HS-5 (cell line): Measurements from ENCODE around the gene TMEM179B.
"Not testable (repeated sequence)": the region's sequence is repeated elsewhere in the genome, so short reads cannot be mapped to it uniquely, and the experiment has no call there.

Experiments
- DNase-seq: peaks from one replicate; pipeline ENCODE4 v3.0.0-alpha.2; 2012; ENCODE audit warnings: low read depth

The TMEM179B gene

DNA sequence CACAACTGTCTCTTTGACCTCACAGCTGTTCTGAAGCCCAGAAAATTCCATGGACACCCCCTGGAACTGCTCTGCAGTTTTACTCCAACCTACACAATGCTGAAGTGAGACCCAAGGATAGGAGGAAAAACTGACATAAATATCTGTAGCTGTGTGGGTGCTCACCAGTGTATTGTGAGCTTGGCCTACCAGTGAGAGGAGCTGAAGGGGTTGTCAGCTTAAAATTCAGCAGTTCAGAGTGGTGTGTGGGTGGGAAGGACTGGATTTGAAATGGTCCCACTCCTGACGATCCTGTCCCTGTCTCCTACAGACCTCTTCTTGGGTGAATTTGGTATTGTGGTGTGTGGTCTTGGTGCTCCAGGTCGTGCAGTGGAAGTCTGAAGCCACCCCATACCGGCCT is 2.4 kb downstream of the TMEM179B start:
- no peak for DNase-seq

DNA sequence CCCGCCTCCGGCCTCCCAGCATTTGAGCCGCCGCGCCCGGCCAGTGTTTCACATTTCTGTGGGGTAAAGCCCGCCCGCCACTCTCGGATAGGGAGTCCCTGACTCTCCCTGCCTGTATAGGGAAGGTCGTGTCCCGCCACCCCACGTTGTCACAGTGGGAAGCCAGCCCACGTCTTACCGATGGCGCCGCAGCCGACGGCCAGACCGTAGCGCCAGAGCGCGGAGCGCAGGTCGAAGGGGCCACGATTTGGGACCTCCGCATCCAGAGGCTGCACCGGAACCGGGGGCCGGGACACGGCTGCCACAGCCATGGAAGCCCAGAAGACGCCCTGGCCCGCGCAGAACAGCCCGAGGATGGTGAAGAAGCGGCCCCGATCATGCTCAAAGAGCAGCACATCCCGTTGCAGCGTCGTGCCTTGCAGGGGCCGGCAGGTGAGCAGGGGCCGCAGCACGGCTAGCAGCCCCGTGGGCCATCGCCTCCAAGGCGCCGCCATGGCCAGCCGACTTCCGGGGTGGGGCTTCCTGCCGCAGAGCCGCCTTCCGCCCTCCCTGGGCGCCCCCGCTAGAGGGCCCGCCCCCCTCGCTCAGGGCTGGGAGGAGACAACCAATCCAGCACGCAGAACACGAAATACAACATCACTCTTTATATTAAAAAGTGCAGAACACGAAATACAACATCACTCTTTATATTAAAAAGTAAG is 4.4 kb downstream of the TMEM179B start, which contains the start of gene TMEM223:
Gene TMEM223, minus strand, starts transcription at position 506 of the 701 bp plus-strand sequence. Its CDS starts 12 bp downstream, at position 494.
- DNase-seq, result no peak

DNA sequence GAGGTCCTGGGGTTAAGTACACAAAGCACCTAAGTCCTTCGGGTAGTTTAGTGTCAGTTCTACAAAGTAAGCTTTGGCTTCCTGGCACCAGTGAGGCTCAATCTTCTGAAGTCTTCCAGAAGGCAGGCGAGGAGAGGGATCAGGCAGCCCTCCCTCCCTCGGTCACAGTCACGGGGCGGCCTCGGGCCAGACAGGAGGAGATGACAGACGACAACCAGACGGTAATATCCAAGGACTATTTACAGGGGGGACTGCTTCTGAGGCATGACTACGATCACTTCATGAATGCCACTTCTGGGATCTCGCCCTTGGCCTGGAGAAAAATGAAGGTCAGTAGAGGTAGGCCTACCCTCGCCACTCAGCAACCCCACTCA is 5.0 kb downstream of the TMEM179B start:
- DNase-seq, result no peak

DNA sequence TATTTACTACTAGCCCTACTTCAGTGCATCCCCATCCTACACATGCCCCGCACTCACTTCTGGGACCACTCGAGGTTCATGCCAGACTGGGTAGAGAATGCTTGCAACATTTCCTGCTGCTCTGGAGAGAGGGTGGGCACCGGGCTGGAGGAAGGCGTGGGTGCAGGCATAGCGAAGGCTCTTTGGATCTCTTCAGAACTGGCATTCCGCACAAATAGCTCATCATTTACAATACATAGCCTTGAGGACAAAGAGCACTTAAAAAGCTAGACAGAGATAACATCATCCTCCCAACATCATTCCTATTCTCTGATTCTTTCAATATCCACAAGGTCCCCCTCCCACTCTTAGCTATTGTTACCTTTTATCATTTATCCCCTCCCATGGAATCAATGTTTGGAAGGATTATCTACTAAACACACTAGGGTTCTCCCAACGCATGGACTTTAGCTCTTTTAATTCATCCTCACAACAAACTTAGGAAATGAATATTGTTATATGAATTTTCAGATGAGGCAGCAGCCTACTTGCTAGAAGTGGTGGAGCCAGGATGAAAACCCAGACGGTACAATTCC is 7.1 kb downstream of the TMEM179B start:
- no peak for DNase-seq

DNA sequence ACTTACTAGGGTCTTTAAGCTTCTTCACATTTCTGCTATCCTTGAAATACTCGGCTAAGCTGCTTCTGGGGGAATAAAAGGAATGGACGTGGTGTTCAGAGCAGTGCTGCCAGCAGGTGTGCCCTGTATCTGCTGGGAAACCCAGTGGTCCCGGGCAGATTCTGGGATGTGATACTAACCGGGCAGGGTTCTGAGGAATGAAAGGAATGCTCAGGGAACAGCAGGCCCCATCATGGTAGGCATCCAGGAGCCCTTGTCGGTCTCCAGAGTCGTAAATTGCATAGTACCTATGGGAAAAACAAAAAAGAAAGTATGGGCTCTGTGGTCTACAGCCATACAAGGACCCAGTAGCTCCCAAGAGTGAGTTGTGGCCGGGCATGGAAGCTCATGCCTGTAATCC is 9.1 kb downstream of the TMEM179B start:
- DNase-seq, result no peak

DNA sequence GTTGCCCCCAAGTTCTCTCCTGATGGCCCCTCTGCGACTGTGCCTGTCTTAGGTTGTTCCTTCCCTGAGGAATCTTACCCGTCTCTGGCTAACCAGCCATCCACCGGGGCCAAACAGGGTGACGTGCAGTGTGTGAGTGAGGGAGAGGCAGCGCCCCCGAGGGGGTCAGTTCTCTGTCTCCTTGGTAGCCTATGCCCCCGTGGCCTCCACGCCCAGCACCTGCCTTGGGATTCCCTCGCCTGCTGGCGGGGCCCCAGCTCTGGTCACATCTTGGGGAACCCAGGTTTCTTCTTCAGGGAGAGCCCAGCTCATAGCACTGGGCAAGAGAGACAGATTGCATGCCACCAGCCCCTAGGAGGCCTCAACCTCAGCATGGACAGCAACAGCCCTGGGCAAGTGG is 12.3 kb downstream of the TMEM179B start:
- DNase-seq, result no peak

DNA sequence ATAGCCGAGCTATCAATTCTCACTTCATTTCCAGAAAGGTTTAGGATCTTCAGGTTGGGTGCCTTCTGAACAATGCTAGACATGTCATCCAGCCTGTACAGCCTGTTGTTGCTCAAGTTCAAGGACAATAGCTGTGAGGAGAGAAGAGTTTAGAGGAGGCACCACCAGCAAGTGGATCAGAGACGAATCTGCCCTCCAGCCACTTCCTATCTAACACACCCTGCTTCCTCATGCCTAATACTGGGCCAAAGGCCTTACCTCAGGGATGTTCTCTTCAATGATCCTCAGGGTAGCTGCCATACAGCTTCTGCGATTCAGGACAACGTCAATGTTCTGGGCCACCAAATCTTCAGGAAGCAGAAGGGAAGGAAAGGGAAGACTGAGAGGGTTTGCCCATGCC is 13.9 kb downstream of the TMEM179B start:
- no peak for DNase-seq

DNA sequence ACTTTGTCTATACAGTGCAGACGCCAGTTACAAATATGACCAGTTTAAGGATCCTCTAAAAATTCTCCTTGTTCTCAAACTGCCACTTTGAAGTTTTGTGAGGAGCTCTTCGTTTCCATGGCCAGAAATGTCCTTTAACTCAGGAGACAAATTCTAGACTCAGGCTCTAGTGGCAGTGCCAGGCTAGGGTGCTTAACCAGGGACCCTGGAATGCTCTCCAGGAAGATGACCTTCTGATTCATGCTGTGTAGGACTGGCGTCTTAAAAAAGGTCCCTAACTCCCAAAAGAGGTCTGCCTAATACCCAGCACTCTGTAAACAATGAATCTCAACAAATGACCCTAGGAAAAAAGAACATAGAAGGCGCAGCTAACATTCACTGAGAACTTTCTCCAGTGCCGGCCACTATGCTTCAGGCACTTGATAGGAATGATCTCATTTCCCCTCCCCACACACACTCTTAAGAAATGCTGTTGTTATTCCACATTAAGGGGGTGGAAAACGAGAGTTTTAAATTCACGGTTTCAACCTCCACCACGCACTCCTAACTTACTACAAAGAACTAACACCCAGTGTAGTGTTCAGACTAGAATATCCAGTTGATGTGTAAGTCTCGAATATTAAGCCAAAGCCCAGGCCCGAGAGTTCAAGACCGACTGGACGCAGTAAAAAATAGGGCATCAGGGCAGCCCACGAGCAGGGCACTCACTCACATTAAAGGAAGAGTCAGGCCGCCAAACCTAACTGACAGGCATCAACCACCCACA is 17.3 kb downstream of the TMEM179B start:
- no peak for DNase-seq

DNA sequence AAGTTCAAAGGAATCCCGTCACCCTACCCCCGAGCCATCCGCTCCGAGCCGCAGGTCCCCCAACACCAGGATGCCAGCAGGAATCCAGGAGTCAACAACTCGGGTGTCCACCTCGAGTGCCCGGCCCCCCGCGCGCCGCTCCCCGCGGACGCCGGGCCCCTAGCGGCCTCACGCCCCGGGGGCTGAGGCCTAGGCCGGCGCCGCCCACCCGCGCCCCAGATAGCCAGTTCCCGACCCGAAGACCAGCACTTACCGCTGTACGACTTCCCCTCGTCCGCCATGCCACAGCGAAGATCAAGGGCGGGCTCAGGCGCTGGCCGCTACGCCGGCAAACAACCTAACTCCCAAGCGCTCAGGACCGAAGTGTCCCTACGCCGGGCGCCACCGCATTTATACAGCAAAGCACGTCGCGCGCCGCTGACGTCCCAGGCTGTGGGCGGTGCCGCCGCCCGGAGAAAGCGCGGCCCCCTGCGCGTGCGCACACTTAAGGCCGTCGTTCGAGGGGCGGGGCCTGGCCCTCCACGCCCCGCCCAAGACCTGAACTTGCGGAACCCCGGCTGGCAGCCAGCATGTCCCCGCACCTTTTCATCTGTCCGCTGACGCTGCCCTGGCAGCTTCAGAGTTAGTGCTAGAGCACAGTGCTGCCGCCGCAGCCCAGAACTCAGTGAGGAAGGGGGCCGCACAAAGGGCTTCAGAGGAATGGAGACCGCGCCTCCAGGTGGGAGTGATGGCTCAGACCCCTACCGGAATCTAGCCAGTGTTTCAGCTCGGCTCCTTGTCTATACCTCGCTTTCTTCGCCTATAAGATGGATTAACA is 18.1 kb downstream of the TMEM179B start, which contains the start of gene NXF1:
Gene NXF1, minus strand, starts transcription at position 365 of the 817 bp plus-strand sequence. Its CDS starts 84 bp downstream, at position 281.
- DNase-seq, result peak; percentile 75

DNA sequence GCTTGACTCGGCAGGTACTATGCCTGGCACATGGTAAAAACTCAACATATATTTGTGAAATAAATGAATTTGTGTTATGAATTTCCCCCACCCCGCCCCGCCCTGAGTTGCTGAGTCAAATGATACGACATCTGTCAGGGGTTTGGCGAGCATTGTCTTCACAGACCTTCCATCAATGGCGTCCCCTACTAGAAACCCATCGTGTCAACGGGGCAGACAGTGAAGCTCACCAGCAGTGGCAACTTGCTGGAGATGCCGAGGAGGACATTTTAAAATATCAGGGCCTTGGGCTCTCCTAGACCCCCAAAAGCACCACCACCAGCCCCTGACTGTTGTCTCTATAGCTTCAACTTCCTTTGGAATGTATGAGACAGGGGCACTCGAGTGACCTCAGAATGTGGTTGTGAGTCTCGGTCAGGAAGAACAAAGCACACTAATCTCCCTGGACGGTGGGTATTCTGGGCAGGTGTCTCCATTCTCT is 18.8 kb downstream of the TMEM179B start:
- DNase-seq, result no peak

DNA sequence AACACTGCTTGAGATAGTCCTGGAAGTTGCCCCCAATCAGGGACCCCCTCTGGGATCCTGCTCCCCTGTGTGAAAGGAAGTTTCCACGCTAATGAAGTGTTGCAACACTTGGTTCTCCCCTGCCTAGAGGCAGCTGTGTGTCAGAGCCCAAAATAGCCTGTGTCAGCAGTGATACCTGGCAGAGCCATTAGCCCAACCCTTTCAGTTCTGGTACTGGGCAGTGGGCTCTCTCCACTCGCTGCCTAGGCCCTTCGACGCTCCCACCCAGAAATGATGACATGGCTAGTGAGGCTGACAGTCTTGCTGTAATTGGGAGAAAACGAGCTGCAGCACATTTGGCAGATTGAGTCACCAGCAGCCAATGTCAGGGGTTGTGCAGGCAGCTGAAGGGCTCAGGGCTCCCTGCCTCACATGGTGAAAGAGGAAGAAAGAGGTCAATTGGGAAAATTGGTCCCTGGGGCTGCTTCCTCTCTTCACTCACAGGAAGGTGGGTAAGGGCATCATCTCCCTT is 19.5 kb downstream of the TMEM179B start:
- no peak for DNase-seq

DNA sequence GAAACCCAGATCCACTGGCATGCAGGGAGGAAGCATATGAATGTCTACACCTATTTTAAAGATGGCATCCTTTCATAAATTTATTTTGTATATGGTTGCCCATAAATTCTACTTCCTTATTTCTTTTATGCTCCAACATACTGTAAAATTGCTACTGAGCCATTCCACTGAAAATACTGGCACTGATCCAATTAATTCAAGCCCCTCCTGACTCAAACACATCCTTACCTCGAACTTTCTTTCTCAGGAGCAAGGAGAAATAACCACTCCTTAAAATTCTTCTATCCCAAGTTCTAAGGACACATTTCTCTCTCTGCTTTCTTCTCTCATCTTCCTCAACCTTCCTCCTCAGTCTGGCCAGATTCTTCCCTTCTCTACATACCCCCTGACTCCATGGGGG is 23.5 kb downstream of the TMEM179B start:
- no peak for DNase-seq

DNA sequence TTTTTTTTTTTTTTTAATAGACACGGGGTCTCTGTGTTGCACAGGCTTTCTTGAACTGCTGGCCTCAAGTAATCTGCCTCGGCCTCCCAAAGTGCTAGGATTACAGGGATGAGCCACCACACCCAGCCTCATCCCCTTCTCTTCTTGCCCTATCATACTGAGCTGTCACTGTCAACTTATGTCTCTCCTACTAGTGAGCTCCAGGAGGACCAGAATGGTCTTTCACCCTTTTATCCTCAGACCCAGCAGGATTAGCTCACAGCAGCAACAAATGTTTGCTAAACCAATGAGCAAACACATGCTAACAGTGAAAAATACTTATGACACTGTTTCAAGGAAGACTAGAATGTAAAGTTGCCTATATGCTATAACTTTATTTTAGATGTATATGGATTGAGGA is 24.5 kb downstream of the TMEM179B start:
- DNase-seq, result no peak

DNA sequence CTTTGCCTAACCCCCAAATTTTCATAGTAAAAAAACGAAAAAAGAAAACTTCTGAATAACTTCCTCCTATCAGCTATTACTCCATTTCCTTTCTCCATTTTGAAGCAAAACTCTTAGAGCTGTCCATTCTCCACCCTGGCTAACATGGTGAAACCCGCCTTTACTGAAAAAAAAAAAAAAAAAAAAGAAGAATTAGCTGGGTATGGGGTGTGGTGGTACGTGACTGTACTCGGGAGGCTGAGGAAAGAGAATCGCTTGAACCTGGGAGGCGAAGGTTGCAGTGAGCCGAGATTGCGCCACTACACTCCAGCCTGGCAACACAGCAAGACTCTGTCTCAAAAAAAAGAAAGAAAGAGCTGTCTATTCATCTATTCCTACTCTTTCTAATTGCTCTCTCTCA is 29.4 kb downstream of the TMEM179B start:
- no peak for DNase-seq

DNA sequence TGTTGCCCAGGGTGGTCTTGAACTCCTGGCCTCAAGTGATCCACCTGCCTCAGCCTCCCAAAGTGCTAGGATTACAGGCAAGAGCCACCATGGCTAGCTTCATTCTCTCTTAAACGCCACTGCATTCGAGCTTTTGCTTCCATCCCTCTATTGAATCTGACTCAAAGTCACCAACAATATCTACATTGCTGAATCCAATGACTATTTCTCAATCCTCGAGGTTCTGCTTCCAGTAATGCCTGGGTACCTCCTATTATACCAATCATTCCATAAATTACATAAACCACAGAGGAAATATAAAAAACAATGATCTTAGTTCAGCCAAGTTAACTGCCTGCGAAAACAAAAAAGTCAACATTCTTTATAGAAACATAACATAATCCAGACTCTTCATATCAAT is 29.9 kb downstream of the TMEM179B start:
- no peak for DNase-seq

DNA sequence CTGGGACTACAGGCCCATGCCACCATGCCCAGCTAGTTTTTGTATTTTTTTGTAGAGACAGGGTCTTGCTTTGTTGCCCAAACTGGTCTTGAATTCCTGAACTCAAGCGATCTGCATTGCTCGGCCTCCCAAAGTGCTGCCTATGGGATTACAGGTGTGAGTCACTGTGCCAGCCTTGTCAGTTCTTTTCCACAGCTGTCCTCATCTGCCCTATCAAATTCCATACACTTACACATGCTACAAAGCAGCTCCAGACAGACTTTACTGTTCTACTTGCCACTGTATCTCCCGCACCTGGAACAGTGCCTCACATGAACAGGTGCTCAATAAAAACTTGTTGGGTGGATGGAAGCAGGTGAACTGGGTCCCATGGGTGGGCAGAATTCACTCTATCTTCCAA is 36.5 kb downstream of the TMEM179B start:
- no peak for DNase-seq

DNA sequence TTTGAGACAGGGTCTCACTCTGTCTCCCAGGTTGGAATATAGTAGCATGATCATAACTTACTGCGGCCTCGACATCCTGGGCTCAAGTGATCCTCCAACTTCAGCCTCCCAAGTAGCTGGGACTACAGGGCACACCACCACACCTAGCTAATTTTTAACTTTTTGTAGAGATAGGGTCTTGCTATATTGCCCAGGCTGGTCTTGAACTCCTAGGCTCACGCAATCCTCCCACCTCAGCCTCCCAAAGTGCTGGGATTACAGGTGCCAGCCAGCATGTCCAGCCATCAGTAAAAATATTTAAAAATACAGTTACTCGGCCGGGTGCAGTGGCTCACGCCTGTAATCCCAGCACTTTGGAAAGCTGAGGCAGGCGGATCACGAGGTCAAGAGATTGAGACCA is 40.9 kb downstream of the TMEM179B start:
- DNase-seq, result not testable (repeated sequence)

DNA sequence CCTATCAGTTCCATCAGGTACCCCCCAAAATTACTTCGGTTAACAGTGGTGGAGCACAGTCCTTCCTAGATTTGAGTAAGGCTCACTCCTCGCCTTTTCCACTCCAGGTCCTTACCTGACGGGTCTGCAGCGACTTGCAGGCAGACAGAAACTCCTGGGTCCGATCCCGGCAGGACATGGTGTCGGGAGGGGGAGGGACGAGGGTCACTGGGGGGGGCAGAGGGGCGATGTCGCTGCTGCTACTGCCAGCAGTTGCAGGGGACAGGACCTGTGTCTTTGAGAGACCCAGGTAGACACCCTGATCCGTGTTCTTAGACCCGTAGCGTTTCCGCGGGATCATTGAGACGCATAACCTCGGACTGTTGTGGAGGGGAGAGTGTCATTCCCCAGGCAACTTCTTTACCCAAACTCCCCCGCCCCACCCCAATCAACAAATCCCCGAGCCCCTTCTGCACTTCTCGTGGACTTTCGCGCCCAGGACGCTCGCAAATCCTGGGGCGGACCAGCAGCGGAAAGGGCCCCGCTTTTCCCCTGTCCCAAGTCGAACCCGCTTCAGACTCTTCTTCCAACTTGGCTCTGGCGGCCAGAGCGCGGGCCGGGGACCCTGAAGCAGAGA is 43.8 kb downstream of the TMEM179B start:
- no peak for DNase-seq

DNA sequence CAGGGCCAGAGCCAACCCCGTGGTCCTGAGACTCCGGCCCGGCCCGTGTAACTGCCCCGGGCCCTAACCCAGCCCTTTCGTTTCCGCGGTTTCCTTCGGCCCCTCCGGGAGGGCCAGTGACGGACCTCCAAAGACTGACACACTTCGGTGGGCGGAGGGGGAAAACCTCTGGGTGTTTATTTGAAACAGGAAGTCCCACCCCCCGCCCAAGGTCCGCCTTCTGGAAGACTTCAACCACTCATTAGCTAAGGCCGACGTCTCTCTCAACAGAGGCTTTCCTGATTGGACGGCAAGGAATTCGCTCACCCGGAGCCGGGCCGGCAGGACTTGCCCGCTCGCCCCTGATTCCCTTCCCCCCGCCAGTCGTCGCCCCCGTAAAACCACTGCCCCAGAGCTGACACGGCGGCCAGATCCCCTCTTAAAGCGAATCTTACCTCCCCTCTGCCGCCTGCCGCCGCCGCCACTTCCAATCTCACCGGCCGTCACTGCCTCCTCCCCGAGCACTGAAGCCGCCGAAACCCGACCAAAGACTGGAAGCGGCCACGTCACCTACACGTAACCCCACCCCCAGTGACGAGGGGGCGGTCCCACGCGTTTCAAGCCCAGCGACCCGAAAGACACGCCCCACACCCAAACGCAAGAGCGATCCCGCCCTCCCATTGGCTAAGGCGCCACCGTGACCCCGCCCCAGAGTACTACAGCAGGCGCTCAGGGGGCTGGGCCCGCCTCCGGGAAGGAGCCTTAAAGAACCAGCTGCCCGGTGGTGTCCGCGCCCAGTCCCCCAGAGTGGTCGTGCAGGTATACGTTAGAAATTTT is 44.5 kb downstream of the TMEM179B start, which contains the start of gene STX5:
Gene STX5, minus strand, starts transcription at position 532 of the 816 bp plus-strand sequence. CDS start 808 bp downstream, outside the sequence.
- DNase-seq, result peak; percentile 95
